GM12873 (cell line): ENCODE measurements around the gene CAMKK2.

Experiments
- TF ChIP-seq, protein P1 (sequence below): IDR thresholded peaks from 2 replicates; pipeline ENCODE4 v1.5.1; 2012; ENCODE audit warnings: low read depth, mild to moderate bottlenecking, moderate library complexity, low read length, control low read depth; ENCODE audit not compliant: insufficient read depth; ENCODE audit errors: missing control alignments

CAMKK2 gene

DNA sequence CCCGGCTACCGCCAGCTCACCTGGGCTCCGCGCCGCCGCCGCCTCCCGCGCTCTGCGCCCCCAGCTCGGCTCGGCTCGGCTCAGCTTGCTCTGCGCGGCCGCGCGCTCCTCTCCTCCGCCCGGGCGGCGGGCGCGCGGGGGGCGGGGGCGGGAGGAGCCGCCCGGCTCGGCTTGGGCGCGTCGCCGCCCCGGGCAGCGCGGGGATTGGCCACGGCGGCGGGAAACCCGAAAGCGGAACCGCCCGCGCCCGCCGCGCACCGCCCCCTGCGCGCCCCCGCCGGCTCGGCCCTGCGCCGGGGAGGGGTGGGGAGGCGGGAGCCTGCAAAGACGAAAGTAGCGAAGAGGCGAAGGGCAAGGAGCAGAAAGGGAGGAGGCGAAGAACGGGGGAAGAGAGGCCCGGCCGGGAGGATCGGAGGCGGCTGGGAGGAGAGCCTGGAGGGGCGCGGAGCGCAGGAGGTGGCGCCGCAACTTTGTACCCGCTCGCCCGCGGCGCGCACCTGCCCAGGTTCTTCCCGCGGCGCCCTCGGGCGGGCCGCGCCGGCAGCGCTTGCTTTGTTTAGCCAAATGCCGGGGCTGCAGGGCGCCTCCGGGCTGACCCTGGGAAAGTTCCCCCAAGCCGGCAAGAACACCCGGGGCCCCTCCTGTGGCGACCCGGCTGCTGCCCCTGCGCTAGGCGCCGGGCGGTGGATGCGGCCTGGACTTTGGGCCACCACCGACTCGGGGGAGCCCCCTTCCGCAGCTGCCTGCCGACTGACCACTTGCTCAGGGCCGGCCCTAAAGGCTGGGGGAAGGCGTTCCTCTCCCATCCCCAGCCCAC, at the start of gene CAMKK2:
TSS of gene CAMKK2 (minus strand) at position 92 of the 817 bp plus-strand sequence. CDS start 22,183 bp downstream, outside the sequence.
- TF ChIP-seq, protein P1, sequence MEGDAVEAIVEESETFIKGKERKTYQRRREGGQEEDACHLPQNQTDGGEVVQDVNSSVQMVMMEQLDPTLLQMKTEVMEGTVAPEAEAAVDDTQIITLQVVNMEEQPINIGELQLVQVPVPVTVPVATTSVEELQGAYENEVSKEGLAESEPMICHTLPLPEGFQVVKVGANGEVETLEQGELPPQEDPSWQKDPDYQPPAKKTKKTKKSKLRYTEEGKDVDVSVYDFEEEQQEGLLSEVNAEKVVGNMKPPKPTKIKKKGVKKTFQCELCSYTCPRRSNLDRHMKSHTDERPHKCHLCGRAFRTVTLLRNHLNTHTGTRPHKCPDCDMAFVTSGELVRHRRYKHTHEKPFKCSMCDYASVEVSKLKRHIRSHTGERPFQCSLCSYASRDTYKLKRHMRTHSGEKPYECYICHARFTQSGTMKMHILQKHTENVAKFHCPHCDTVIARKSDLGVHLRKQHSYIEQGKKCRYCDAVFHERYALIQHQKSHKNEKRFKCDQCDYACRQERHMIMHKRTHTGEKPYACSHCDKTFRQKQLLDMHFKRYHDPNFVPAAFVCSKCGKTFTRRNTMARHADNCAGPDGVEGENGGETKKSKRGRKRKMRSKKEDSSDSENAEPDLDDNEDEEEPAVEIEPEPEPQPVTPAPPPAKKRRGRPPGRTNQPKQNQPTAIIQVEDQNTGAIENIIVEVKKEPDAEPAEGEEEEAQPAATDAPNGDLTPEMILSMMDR, result peak; percentile 35

DNA sequence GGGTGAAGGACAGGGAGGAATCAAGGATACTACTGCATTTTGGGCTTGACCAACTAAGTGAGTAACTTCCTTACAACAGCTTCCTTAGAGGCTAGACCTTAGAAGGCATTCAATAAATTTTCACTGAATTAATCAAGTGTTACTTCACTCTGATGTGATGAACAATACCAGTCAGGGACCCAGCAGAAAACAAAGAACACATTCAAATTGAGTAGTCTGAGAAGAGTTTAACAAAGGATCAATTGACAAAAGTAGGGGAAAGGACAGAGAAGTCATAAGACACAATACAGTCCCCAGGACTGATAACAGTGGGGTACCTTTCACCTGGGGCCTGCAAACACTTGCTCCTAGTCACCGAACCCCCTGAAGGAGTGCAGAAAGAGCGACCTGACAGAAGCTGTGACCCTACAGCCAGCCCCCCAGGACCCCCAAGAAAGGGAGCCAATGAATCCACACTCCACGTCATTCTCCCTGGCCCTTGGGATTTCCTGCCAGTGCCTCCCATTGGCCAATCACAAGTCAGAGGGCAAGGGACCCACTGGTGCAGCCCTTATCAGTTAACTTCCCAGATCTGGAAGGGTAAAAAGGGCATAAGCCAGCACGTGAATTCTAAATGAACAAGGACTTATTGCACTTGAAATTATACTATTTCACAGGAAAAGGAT, 48.8 kb upstream of the CAMKK2 start:
- TF ChIP-seq, protein P1, result no peak

DNA sequence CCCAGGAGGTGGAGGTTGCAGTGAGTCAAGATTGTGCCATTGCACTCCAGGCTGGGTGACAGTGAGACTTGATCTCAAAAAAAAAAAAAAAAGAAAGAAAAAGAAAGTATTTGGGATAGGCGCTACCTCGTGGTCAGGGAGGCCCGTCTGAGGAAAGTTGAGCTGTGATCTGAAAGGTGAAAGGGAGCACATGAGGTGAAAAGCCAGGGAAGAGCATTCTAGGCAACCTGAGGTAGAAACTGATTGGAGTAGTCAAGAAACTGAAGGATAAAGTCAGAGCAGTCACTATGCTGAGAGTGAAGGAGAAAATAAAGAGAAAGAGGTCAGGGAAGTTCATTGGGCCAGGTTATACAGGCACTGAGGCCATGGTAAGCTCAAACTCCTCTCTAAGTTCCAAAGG, 48.0 kb upstream of the CAMKK2 start:
- TF ChIP-seq, protein P1, result no peak

DNA sequence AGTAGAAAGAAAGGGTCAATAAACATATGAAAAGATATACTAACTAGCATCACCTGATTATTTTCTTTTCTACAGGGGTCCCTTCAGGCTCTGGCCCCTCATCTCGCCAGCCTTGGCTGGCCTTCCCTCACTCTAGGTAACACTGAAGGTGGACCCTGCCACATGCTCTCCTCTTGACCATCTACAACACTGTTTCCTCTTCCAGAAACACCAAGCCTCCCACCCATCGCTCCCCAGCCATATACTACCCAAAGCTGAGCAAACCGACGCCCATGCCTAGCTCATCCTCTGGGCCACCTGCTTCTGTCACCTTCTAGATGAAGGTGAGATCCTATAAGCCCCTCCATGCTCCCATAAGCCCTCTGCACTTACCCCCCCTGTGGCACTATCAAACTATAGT, 40.9 kb upstream of the CAMKK2 start:
- TF ChIP-seq, protein P1, result no peak

DNA sequence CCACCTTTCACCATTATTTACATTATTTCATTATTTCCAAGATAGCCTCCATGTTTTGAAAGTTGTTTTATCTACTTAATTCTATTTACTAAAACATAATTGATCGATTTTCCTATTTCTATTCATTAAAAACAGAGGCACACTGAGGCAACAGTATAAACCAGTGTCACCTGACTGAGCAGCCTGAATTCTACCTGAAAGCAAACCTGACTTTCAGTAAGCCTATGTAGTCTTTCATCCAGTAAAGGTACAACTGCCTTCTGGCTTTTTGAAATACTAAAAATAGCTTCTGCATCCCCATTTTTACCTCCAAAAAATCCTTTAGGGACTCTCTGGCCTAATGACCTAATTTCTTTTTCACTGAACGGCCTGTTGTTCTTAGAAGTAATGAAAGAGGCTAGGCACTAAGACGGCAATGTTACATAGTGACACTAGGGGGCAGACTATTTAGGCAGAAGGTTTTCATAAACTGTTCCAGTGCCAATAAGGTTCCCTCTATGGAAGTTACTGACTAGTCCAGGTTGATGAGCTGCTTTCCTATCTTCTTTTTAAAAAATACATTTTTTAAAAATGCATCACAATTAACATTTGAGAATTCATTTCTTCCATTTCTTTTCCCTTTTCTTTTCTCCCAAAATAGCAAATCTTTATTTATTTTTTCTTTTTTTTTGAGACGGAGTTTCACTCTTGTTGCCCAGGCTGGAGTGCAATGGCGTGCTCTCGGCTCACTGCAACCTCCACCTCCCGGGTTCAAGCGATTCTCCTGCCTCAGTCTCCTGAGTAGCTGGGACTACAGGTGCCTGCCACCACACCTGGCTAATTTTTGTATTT, 38.2 kb upstream of the CAMKK2 start:
- TF ChIP-seq, protein P1, result peak; percentile 86

DNA sequence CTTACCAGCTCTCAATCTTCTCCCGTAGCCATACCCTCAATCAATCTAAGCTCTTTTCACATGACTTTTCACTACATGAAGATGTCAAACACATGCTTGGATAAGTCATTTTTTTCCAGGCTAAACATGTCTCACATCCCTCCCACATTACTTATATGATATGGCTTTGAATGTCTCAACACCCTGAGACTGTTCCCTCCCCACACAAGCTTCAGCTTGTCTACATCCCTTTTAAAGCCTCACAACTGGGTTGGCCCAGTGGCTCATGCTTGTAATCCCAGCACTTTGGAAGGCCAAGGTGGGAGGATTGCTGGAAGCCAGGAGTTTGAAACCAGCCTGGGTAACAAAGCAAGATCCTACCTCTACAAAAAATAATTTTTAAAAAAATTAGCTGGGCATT, 37.2 kb upstream of the CAMKK2 start:
- TF ChIP-seq, protein P1, result no peak

DNA sequence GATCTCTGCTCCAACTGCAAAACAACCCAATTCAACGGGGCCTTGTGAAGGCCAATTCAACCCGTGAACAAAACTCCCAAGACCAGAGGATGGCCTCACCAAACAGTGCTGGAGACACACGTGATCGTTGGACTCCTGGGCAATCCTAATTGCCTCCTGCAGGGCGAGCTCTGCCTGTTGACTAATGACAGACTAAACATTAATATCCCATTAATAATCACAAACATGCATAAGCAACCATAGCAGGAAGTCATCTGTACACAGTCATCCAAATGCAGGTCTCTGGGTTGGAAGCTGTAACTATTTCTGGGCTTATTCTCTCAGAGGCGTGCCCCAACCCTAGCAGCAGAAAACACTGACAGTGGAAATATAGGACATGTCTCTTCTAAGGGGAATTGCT, 34.7 kb upstream of the CAMKK2 start:
- TF ChIP-seq, protein P1, result no peak
